H9 (cell line): Measurements from ENCODE around the gene ATN1. TPM values are rescaled to one million over a fixed set of nuclear protein-coding genes. Genes with fewer than 3 reads are reported as not detected.

Experiments
- DNase-seq: peaks from one replicate; pipeline ENCODE4 v3.0.0-alpha.2; 2017
- H2AFZ ChIP-seq: one replicate; pipeline ENCODE4 v1.6.1; 2013; ENCODE audit warnings: mild to moderate bottlenecking, low read length, control low read depth, moderate library complexity
- H2AK5ac ChIP-seq: 2 replicates; pipeline ENCODE4 v1.6.1; 2013; ENCODE audit warnings: low read length, control low read depth, mixed read lengths; ENCODE audit not compliant: insufficient read length
- H2BK120ac ChIP-seq: one replicate; pipeline ENCODE4 v1.6.1; 2013; ENCODE audit warnings: low read depth, mild to moderate bottlenecking, low read length, control low read depth, inconsistent platforms; ENCODE audit not compliant: poor library complexity, severe bottlenecking
- H2BK12ac ChIP-seq: 2 replicates; pipeline ENCODE4 v1.6.1; 2013; ENCODE audit warnings: low read length, control low read depth, mixed read lengths, low read depth; ENCODE audit not compliant: insufficient read length
- H2BK15ac ChIP-seq: 2 replicates; pipeline ENCODE4 v1.6.1; 2013; ENCODE audit warnings: low read depth, low read length, control low read depth
- H2BK20ac ChIP-seq: one replicate; pipeline ENCODE4 v1.6.1; 2013; ENCODE audit warnings: low read depth, mild to moderate bottlenecking, low read length, control low read depth, inconsistent platforms; ENCODE audit not compliant: poor library complexity, severe bottlenecking
- H2BK5ac ChIP-seq: 2 replicates; pipeline ENCODE4 v1.6.1; 2013; ENCODE audit warnings: low read length, control low read depth, mixed read lengths; ENCODE audit not compliant: insufficient read length
- H3K14ac ChIP-seq: 2 replicates; pipeline ENCODE4 v1.6.1; 2013; ENCODE audit warnings: low read length, control low read depth; ENCODE audit not compliant: insufficient read depth
- H3K18ac ChIP-seq: 2 replicates; pipeline ENCODE4 v1.6.1; 2013; ENCODE audit warnings: low read depth, mild to moderate bottlenecking, mixed read lengths, low read length, control low read depth; ENCODE audit not compliant: insufficient read length
- H3K23ac ChIP-seq: 2 replicates; pipeline ENCODE4 v1.6.1; 2013; ENCODE audit warnings: low read length, control low read depth, mixed read lengths, low read depth; ENCODE audit not compliant: insufficient read length
- H3K23me2 ChIP-seq: 2 replicates; pipeline ENCODE4 v1.6.1; 2013; ENCODE audit warnings: low read depth, mild to moderate bottlenecking, mixed read lengths, low read length, control low read depth; ENCODE audit not compliant: insufficient read length, poor library complexity, severe bottlenecking
- H3K27ac ChIP-seq: 2 replicates; pipeline ENCODE4 v1.5.1; 2013; ENCODE audit warnings: low read length, control low read depth, mixed read lengths, low read depth; ENCODE audit not compliant: insufficient read length
- H3K27me3 ChIP-seq: 2 replicates; pipeline ENCODE4 v1.6.1; 2013; ENCODE audit warnings: low read length, control low read depth, inconsistent platforms; ENCODE audit not compliant: insufficient read depth
- H3K4ac ChIP-seq: 2 replicates; pipeline ENCODE4 v1.6.1; 2013; ENCODE audit warnings: low read depth, mild to moderate bottlenecking, control low read depth, inconsistent platforms, low read length, moderate library complexity
- H3K4me1 ChIP-seq: 2 replicates; pipeline ENCODE4 v1.6.1; 2013; ENCODE audit warnings: low read length, control low read depth, inconsistent platforms; ENCODE audit not compliant: insufficient read depth
- H3K4me2 ChIP-seq: 2 replicates; pipeline ENCODE4 v1.6.1; 2013; ENCODE audit warnings: low read length, control low read depth, mixed read lengths; ENCODE audit not compliant: insufficient read length, insufficient read depth
- H3K56ac ChIP-seq: 2 replicates; pipeline ENCODE4 v1.6.1; 2013; ENCODE audit warnings: low read depth, mild to moderate bottlenecking, mixed read lengths, low read length, control low read depth; ENCODE audit not compliant: insufficient read length
- H3K79me1 ChIP-seq: 2 replicates; pipeline ENCODE4 v1.6.1; 2013; ENCODE audit warnings: low read depth, mild to moderate bottlenecking, moderate library complexity, low read length, control low read depth, inconsistent platforms; ENCODE audit not compliant: insufficient read depth, poor library complexity, severe bottlenecking
- H3K79me2 ChIP-seq: 2 replicates; pipeline ENCODE4 v1.6.1; 2013; ENCODE audit warnings: low read length, control low read depth, inconsistent platforms; ENCODE audit not compliant: insufficient read depth
- H3K9ac ChIP-seq: 2 replicates; pipeline ENCODE4 v1.6.1; 2013; ENCODE audit warnings: low read length, control low read depth, mixed read lengths; ENCODE audit not compliant: insufficient read length; ENCODE audit errors: extremely low read depth
- H3K9me3 ChIP-seq: one replicate; pipeline ENCODE4 v1.6.1; 2013; ENCODE audit warnings: low read depth, low read length, inconsistent platforms; ENCODE audit not compliant: control insufficient read depth
- H3T11ph ChIP-seq: one replicate; pipeline ENCODE4 v1.6.1; 2013; ENCODE audit warnings: mild to moderate bottlenecking, low read length, control low read depth, inconsistent platforms
- H4K20me1 ChIP-seq: one replicate; pipeline ENCODE4 v1.6.1; 2013; ENCODE audit not compliant: control insufficient read depth, insufficient read length, insufficient read depth
- H4K5ac ChIP-seq: 2 replicates; pipeline ENCODE4 v1.6.1; 2013; ENCODE audit warnings: low read depth, mild to moderate bottlenecking, mixed read lengths, low read length, control low read depth; ENCODE audit not compliant: insufficient read length
- H4K8ac ChIP-seq: replicated peaks from 2 replicates; pipeline ENCODE4 v1.6.1; 2013; ENCODE audit warnings: low read length, control low read depth, mixed read lengths, low read depth; ENCODE audit not compliant: insufficient read length
- H4K91ac ChIP-seq: 2 replicates; pipeline ENCODE4 v1.6.1; 2013; ENCODE audit warnings: low read depth, mild to moderate bottlenecking, moderate library complexity, mixed read lengths, low read length, control low read depth; ENCODE audit not compliant: insufficient read length
- H3K27ac Mint-ChIP-seq, 3 experiments: 2 replicates in 2 of 3; 3 replicates in 1 of 3; pipeline ENCODE4 v1.8.0; 2020 to 2021; ENCODE audit warnings: mixed read lengths in 3 of 3, mild to moderate bottlenecking in 1 of 3, moderate library complexity in 1 of 3
- H3K27me3 Mint-ChIP-seq: 2 replicates; pipeline ENCODE4 v1.8.0; 2021; ENCODE audit warnings: low read depth, mild to moderate bottlenecking, moderate library complexity, mixed read lengths
- H3K36me3 Mint-ChIP-seq, 3 experiments: 2 replicates in 2 of 3; 3 replicates in 1 of 3; pipeline ENCODE4 v1.8.0; 2020 to 2021; ENCODE audit warnings: low read depth in 3 of 3, mixed read lengths in 3 of 3; ENCODE audit not compliant: insufficient read depth in 1 of 3
- H3K4me1 Mint-ChIP-seq, 2 experiments: 2 replicates each; pipeline ENCODE4 v1.8.0; 2020; ENCODE audit warnings: mixed read lengths in 2 of 2
- H3K4me3 Mint-ChIP-seq, 2 experiments: 2 replicates in 1 of 2; 3 replicates in 1 of 2; pipeline ENCODE4 v1.8.0; 2020 to 2021; ENCODE audit warnings: mild to moderate bottlenecking in 2 of 2, mixed read lengths in 2 of 2, moderate library complexity in 1 of 2
- H3K9me3 Mint-ChIP-seq, 2 experiments: 2 replicates in 1 of 2; 3 replicates in 1 of 2; pipeline ENCODE4 v1.8.0; 2020; ENCODE audit warnings: mild to moderate bottlenecking in 2 of 2, mixed read lengths in 2 of 2, moderate library complexity in 1 of 2
- WGBS: extraction: QIAGEN DNeasy Blood & Tissue Kit; methylation state at CpG from one replicate; pipeline ENCODE4 v1.1.7; 2013; ENCODE audit warnings: missing lambda C conversion rate, low lambda C conversion rate, mixed read lengths; ENCODE audit not compliant: insufficient read length; ENCODE audit errors: extremely low coverage; 5-methylcytosine and 5-hydroxymethylcytosine counted together
- total RNA-seq: library from RNA; stranded (reverse); gene quantifications from 2 replicates; pipeline ENCODE4 v1.2.1, GENCODE V29; 2021
- TF ChIP-seq, protein P1 (sequence below): fragments of 200-600 bp; sonication (generic); conservative IDR thresholded peaks from 3 replicates; pipeline ENCODE4 v1.8.0; 2021; ENCODE audit warnings: antibody characterized with exemption, mild to moderate bottlenecking

ATN1 gene
- total RNA-seq, 1 experiment from 2014 or later: 103 TPM

DNA sequence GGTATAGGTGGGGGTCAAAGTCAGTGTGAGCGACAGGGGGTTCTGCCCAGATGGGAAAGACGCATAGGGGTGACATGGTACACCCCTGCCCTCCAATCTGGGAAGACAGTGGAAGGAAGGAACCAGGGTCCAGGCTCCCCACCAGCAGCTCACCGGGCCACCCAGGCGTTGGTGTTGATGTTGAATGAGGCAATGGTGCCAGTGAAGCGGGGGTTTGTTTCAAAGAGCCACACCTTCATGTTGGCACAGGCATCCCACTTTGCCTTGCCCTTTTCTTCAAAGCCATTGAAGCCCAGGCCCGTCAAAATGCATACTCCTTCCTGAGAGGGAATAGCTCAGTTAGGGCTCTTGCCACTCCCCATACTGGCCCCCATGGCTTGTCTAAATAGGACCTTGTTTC, 50.4 kb downstream of the ATN1 start:
- no peaks in the 10 kb centered on the region for H3K79me2 ChIP-seq
- no peak overlapping the region for H4K91ac ChIP-seq
- H3T11ph ChIP-seq: no peak overlapping the region
- no peak overlapping the region for H3K4me3 Mint-ChIP-seq
- H3K4me2 ChIP-seq: no peak overlapping the region
- no peaks in the 10 kb centered on the region; the same call in 1 of the 2 replicates for H3K4me1 ChIP-seq
- H4K5ac ChIP-seq: no peak overlapping the region
- H3K9me3 ChIP-seq: no peaks in the 10 kb centered on the region
- no peak overlapping the region for H4K8ac ChIP-seq
- peaks cover 3 to 10% of the 10 kb centered on the region in 2 experiments for H3K4me1 Mint-ChIP-seq
- no peak overlapping the region for H2BK20ac ChIP-seq
- no peaks in the 10 kb centered on the region for H3K9me3 Mint-ChIP-seq
- H2BK12ac ChIP-seq: no peak overlapping the region
- no peaks in the 10 kb centered on the region for H3K79me1 ChIP-seq
- no peak for DNase-seq
- no peak overlapping the region for H3K27ac ChIP-seq
- no peak overlapping the region for H2AFZ ChIP-seq
- no peak overlapping the region for H3K14ac ChIP-seq
- H3K27me3 ChIP-seq: no peaks in the 10 kb centered on the region
- WGBS: no CpG with 5 or more reads among the region's 6 CpGs
- H3K36me3 Mint-ChIP-seq: peaks cover 30 to 84% (median 83%) of the 10 kb centered on the region in 3 experiments; a peak in 6 of 7 replicates
- no peak overlapping the region for H2BK15ac ChIP-seq
- H3K56ac ChIP-seq: no peak overlapping the region
- H2AK5ac ChIP-seq: no peak overlapping the region
- H3K23ac ChIP-seq: no peak overlapping the region
- H3K27ac Mint-ChIP-seq: peak overlapping the region in 1 of 3 experiments; percentile 91; a peak in 2 of 7 replicates
- H3K9ac ChIP-seq: no peak overlapping the region
- H3K23me2 ChIP-seq: no peaks in the 10 kb centered on the region
- no peak overlapping the region for H3K18ac ChIP-seq
- no peak overlapping the region for H2BK120ac ChIP-seq
- H2BK5ac ChIP-seq: no peak overlapping the region
- H4K20me1 ChIP-seq: no peaks in the 10 kb centered on the region
- no peak overlapping the region for H3K4ac ChIP-seq
- no peaks in the 10 kb centered on the region; the same call in 1 of the 2 replicates for H3K27me3 Mint-ChIP-seq
- TF ChIP-seq, protein P1, sequence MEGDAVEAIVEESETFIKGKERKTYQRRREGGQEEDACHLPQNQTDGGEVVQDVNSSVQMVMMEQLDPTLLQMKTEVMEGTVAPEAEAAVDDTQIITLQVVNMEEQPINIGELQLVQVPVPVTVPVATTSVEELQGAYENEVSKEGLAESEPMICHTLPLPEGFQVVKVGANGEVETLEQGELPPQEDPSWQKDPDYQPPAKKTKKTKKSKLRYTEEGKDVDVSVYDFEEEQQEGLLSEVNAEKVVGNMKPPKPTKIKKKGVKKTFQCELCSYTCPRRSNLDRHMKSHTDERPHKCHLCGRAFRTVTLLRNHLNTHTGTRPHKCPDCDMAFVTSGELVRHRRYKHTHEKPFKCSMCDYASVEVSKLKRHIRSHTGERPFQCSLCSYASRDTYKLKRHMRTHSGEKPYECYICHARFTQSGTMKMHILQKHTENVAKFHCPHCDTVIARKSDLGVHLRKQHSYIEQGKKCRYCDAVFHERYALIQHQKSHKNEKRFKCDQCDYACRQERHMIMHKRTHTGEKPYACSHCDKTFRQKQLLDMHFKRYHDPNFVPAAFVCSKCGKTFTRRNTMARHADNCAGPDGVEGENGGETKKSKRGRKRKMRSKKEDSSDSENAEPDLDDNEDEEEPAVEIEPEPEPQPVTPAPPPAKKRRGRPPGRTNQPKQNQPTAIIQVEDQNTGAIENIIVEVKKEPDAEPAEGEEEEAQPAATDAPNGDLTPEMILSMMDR: no peak
